M059J (cell line): ENCODE data around the gene MOB1B. TPM values are rescaled to one million over a fixed set of nuclear protein-coding genes. Genes with fewer than 3 reads are reported as not detected.
"Not testable (repeated sequence)": the region's sequence is repeated elsewhere in the genome, so short reads cannot be mapped to it uniquely, and the experiment has no call there.

ENCODE experiments used
- DNase-seq: peaks from one replicate; pipeline ENCODE4 v3.0.0-alpha.2; 2012; ENCODE audit warnings: low read depth
- total RNA-seq: library from RNA; depleted of rRNA; stranded (reverse); fragments of >200 nt; shearing (Covaris generic); gene quantifications from 2 replicates; pipeline ENCODE4 v1.2.3, GENCODE V29; 2014; rRNA removed

MOB1B gene
- total RNA-seq, 1 experiment from 2014 or later = 7.4 TPM

DNA sequence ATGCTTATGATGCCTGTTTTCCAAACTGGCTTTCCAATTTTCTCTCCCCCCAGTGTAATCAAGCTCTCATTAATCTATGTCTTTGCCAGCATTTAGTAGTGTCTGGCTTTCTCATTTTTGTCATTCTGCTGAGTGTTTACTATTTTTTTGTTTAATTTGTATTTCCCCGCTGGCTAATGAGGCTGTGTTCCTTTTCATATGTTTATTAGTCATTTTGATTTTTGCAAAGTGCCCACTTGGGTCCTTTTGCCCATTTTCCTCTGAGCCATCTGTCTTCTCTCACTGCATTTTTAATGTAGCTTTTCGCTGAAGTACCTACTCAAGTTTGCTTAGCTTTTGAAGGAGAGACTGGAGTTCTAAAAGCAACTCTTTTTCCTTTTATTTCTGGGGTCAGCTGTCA, 106.0 kb downstream of the MOB1B start:
- no peak for DNase-seq

DNA sequence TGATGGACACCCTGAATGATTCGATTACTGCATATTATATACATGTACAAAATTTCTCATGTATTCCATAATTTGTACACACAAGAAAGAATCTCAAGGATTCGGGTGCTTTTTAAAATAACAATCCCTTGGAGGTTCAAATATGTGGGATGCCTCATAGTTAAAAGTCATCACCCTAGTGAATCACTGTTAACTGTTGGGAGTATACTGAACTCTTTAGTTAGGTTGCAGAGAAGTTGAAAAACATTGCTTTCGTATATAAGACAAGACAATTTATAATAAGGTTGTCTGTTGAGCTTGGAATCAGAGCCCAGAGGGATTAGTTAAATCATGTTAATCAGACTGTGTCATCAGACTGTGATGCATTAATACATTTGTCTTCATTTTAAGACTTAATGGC, 106.9 kb downstream of the MOB1B start:
- peak; percentile 39 for DNase-seq

DNA sequence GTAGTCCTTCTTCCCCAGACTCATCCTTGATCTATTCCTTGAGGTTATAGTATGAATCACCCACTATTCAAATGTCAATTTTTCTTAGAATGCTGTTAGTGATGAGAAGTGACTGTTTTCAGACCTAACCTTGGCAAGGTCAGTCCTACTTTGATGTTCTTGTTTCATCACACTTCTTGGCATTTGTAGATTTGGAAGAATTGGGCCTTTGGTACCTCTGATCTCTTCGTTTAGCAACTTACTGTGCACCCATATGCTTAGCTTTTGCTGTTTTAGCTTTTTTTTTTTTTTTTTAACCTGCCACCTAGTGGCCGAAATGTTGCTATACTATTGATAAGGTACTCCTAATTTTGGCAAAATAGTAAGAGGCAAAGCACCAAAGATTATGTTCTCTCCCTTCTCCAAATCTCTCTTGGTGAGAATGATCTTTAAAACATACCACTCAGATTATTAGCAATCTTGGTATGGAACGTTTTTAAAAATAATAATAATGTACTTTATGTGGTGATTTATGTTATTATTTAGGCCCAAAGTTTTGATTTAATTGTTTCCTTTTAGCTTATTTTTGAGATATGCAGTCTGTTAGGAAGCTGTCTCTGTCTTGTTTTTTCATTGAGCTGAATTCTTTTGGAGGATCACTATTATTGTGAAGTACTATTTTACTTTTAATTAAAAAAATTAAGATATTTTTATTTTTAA, 107.9 kb downstream of the MOB1B start:
- DNase-seq = peak; percentile 36

DNA sequence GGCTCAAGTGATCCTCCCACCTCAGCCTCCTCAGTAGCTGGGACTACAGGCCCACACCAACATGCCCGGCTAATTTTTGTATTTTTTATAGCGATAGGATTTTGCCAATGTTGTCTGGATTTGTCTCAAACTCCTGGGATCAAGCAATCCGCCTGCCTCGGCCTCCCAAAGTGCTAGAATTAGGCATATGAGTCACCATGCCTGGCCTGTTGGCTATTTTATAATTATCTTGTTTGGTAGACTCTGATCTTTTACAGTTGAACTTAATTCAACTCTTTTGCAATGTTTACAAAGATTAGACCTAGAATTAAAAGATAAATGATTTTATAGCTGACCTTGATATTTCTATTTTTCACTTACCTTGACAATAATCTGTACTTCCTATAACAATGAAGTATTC, 109.3 kb downstream of the MOB1B start:
- no peak for DNase-seq

DNA sequence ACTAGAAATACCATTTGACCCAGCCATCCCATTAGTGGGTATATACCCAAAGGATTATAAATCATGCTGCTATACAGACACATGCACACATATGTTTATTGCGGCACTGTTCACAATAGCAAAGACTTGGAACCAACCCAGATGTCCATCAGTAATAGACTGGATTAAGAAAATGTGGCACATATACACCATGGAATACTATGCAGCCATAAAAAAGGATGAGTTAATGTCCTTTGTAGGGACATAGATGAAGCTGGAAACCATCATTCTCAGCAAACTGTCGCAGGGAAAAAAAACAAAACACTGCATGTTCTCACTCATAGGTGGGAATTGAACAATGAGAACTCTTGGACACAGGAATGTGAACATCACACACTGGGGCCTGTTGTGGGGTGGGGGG, 115.2 kb downstream of the MOB1B start:
- DNase-seq = not testable (repeated sequence)

DNA sequence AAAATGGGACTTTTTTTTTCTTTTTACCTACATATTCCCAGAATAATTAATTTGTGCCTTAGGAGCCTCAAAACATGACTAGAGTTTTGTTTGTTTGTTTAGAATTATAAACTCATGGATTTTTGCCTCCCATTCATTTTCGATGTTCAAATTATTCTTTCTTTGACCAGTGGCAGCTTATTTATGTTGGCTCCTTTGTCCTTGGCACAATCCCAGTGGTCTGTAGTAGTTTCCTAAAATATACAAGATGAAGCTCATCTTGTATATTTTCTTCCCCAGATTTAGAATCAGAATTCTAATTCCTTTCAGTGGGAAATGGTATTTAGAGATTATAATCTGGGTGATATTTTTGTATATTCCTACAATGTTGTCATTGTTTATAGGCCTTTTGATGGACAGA, 118.4 kb downstream of the MOB1B start:
- peak; percentile 5 for DNase-seq

DNA sequence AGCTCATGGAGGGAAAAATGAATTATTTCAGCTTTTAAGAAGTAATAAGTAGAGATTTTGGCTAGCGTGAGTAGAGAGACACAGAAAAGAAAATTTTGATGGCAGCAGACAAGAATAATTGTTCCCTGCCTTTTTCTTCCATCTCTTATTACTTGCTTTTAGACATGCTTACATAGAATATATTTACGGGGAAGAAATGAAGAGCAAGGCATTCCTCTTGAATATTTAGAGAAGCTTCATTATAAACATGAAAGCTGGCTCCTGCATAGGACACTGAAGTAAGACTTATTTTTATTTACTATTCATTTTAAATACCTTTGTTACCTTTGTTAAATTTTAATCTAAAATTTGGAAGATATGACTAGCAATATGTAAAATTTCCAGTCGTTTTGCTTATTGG, 123.5 kb downstream of the MOB1B start:
- DNase-seq = peak; percentile 3

DNA sequence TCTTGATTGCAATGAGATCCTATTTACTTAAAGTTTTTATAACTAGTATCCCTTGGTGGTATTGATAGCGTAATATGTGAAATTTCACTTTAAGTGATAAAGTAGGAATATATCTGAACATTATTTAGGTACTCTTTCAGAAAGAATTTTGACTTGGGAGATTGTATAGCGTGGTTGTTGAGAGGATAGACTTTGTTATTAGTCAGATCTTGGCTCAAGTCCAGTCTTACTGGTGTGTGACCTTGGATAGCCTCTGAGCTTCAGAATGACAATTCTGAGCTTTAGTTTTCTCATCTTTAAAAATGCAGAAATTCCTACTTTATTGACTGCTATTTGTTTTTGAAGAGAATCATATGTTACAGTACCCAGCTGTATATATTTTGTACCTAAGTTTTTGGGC, 123.9 kb downstream of the MOB1B start:
- peak; percentile 84 for DNase-seq

DNA sequence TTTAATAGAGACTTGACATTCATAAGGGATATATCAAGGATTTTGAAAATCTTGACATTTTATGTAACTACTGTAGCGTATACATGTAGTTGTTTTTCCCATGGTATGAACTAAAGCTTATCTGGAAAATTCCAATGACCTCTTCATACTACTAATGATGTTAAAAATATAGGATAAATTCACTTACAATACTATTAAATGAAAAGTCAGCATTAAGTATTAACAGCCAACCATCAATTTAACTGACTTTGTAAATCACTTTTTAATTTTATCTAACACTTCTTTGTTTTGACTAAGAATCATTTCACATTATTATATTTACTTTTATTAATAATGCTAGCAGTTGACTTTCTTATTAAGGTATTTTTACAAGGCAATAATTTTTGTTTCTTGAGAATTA, 125.4 kb downstream of the MOB1B start:
- no peak for DNase-seq

DNA sequence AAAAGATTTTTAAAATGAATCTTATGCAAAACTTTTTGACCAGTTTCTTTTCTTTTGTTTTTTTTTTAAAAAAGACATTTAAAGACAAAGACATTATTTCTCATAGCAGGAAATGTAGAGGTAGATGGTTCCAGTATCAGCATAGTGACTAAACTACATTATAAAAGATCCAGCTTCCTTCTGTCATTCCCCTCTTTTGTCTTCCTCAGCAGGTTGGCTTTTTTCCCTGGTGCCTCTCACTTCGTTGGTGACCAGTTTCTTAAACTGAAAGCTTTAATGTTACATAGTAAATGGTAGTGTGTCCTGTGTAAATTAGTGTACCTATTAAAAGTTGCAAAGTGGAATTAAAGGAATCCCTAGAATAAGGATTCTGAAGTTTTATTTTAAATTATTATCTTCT, 127.3 kb downstream of the MOB1B start:
- DNase-seq = peak; percentile 1

DNA sequence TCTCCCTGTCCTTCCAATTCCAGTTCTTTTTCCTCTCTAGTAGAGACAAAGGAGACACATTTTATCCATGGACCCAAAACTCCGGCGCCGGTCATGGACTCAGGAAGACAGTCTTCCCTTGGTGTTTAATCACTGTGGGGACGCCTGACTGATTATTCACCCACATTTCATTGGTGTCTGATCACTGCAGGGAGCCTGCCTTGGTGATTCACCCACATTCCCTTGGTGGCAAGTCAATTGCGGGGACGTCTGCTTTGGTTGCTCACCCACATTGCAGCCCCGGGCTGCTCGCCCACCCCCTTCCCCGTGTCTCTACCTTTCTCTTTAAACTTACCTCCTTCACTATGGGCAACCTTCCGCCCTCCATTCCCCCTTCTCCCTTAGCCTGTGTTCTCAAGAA, 129.9 kb downstream of the MOB1B start:
- peak; percentile 84 for DNase-seq

Other genes with a start within 250 kb of the MOB1B start
- gene JCHAIN, start 235.9 kb upstream of the MOB1B start, total RNA-seq = 0.12 and 0.91 TPM in 2 replicates
- gene UTP3, start 213.8 kb upstream of the MOB1B start, total RNA-seq = 10.1 and 16.2 TPM in 2 replicates
- gene RUFY3, start 180.4 kb upstream of the MOB1B start, total RNA-seq = 6.9 and 12.9 TPM in 2 replicates
- 38.0 and 61.5 TPM in 2 replicates for gene GRSF1, start 62.5 kb upstream of the MOB1B start, total RNA-seq
- 41.1 and 42.3 TPM in 2 replicates for gene DCK, start 91.3 kb downstream of the MOB1B start, total RNA-seq